ENCODE data around the gene RBM34.

GRCh38 chr1:235203428-235203827 is 42.4 kb upstream of the RBM34 start:
- TF ChIP-seq EP300 (IDR thresholded peaks at IDR 0.05): no peak
- TF ChIP-seq CTCF (IDR thresholded peaks at IDR 0.05): no peak
